HEK293T (cell line): Measurements from ENCODE around the gene NAT16.

Experiments used
- FOXM1 ChIP-seq: fragments of 450-650 bp; IDR thresholded peaks from 2 replicates; pipeline ENCODE4 v1.6.1; 2017; ENCODE audit warnings: mild to moderate bottlenecking, borderline replicate concordance
- HDGF ChIP-seq: fragments of 450-650 bp; IDR thresholded peaks from 2 replicates; pipeline ENCODE4 v1.6.1; 2017; ENCODE audit warnings: antibody characterized with exemption, borderline replicate concordance
- SP1 ChIP-seq: fragments of 450-650 bp; IDR thresholded peaks from 2 replicates; pipeline ENCODE4 v1.6.1; 2017
- SUZ12 ChIP-seq: fragments of 450-650 bp; IDR thresholded peaks from 2 replicates; pipeline ENCODE4 v1.6.1; 2016; ENCODE audit warnings: mild to moderate bottlenecking
- ZNF384 ChIP-seq: fragments of 450-650 bp; IDR thresholded peaks from 2 replicates; pipeline ENCODE4 v1.6.1; 2016

- no peak for TF ChIP-seq FOXM1
- no peak for TF ChIP-seq SUZ12
- TF ChIP-seq SP1, result no peak
- no peak for TF ChIP-seq ZNF384
- no peak for TF ChIP-seq HDGF
These were observed 28.7 kb upstream of the NAT16 start for GRCh38 chr7:101208794-101209193.
